HG02678 (cell line): ENCODE results near the gene PARD3.
"Not testable (repeated sequence)": the region's sequence is repeated elsewhere in the genome, so short reads cannot be mapped to it uniquely, and the experiment has no call there.

ENCODE experiments used
- ATAC-seq: cut with Tn5 transposase; IDR thresholded peaks from one replicate; pipeline ENCODE4 v1.9.1; 2021; ENCODE audit warnings: mild to moderate bottlenecking, moderate library complexity; ENCODE audit not compliant: unreplicated experiment

PARD3 gene

DNA sequence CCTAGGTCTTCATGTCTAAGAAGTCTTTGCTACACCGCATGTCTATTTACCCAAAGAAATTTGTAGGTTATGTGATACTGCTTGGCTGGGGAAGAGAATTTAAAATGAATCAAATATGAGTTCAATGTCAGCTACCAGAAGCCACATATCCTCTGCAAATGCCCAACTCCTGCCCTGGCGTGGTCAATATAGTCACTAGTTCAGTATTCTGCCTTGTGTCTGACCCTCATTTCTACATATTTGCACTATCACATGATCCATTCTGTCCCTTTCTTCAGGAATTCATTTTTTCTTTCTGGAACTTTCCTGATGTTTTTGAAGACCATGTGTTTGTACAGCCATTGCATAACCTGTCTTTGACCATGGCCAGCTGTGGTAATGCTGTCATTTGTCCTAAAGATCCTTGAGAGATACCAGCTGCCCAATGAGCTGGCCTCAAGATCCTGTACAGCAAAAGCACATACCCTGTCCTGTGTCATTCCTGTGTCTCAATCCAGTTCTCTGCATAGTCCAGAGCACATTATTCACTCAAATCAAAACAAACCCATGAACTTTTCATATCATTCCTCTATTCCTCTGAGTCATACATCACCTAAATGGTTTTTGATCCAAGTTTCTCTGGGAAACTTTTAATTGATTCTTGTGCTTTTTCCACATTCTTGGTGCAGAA, 524.5 kb downstream of the PARD3 start:
- ATAC-seq, result no peak

DNA sequence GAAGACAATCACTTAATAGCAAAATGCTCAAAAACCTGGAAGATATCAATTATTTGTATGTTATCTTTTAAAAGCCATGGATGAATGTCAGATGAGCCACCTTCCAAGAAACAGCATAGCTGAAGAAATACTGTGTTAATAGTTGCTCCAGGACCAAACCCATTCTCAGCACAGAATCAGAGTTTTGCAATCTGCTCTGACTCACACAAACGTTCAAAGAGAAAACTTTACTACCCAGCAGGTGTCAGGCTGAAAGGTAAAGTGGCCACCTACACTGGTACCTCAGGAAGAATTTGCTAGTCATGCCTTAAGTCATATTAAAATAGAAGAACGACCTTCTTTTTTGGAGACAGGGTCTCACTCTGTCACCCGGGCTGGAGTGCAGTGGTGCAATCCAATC, 526.5 kb downstream of the PARD3 start:
- ATAC-seq, result no peak

DNA sequence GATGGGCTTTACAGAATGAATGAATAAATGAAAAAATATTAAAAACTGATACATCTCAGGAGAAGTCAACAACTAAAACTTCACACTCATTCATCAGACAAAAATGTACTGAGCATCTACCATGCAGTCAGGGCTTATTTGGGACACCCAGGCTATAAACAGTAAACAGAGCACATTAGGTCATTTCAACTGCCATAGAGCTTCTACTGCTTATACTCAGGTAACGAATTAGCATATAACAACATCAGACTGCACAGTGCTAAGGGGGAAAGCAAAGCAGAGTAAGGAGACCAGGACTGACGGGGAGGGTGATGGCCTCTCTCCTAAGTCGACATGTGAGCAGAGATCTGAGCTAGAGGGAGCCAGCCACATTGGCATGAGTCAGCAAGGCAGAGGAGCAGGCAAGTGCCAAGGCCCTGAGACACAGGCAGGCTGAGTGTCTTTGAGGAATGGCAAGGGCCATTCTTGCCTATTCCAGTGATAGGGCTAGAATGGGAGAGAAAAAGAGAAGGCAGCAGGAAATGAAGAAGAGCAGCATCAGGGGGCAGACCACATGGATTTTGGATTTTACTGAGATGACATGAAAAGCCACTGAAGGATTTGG, 528.9 kb downstream of the PARD3 start:
- ATAC-seq, result no peak

DNA sequence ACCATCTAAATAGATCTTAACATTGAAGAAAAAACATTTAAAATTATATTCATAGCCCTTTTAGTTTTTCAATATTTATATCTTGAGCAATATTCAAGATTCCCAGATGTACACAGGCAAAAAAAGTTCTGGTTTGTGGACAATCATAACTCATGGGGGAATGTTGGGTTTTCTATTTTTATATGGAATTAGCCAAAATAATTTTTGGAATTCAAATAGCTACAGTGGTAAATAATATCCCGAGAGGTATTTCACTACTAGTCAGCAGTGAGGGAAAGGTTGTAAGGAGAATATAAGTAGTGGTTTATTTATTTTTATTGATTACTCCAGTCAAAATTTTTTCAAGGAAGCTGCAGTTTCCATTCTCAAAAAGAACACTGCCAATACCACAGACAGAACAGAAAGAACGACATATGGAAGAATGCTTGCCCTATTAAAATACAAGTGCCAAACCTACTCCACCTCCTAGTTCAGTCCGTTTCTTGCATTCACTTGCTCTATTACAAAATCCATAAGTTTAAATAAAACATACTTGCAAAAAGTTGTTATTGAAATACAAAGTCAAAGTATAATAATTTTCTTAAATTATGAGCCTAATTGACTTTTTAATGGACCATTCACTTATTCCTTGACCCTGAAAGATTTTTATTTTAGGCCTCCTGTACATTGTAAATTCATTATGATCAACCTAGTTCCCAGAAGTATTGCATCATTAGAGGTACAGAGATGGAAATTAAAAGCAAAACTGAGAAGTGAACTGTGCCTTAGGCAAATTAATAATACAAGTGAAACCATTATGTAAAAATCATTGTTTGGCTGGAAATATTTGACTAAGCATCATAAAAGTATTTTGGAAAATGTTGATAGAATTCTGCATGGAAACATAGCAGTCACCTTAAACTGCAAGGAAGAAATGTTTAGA, 533.2 kb downstream of the PARD3 start:
- no peak for ATAC-seq

DNA sequence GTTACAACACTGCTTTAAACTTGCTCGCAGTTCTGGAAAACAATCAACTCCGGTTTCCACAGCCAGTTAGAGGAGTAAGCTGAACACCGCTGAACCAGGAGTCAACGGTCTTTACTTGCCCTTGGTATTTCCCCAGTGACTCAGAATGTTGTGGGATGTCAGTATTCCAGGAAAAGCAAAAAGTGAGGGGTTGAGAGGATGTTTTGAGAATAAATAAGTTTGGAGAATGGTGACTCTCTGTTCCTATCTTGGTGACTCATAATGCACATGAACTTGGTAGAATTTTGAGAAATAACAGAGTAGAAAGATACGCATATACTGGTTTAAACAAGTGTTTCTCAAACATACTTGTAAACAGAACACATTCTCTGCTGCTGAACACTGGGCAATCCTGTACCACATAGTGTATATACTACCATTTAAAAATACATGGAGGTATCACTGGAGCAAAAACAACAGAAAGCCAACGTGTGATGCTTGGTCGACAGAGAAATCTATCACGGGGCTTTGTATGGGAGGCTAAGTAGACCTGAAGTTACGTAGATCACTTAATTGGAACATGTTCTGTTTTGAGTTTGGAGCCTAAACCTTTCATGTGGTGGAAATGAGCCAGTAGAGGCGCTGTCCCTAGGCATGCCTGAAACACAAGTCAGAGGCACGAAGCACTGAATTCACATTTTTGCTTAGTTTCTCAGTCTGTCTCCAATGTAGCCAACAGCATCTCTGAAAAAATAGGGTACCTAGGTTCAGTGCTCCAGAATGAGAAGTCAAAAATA, 534.3 kb downstream of the PARD3 start:
- ATAC-seq, result no peak

DNA sequence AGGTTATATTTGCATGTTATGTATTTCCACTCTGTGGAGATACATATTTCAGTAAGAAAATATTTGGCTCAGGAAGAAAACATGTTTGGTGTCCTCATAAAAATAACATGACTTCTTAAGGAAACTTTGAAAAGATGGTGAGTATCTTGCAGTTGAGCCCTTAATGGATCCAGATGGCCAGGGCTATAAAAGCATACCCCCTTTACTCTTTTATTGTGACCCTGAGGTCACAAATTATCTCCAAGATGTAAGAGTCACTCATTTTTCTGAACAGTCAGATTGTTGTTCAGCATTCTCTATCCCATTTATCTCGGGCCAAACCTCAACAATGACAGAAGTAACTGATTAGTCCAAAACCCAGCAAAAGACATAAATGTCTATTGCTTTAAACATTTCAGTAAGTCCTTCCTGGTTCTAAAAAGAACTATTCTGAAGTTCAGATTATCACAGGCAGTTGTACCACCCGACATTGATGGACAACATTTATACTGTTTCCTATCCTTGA, 539.4 kb downstream of the PARD3 start:
- no peak for ATAC-seq

DNA sequence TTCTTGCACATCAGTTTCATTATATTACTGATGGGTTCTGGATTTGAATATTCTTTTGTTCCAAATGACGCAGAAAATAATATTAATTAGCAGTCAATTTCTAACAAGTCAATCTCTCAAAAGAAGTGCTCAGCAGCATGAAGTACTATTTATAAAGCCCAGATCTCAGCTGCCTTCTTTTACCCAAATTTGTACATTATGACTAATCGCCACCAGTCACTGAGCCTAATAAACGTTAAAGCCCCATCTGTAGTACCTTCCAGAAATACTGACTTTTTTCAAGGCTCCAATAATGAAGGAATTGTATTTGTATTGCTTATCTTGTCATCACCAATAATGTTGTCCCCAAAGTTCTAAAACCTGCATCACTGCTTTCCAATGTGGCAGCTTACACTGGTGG, 540.2 kb downstream of the PARD3 start:
- ATAC-seq, result no peak

DNA sequence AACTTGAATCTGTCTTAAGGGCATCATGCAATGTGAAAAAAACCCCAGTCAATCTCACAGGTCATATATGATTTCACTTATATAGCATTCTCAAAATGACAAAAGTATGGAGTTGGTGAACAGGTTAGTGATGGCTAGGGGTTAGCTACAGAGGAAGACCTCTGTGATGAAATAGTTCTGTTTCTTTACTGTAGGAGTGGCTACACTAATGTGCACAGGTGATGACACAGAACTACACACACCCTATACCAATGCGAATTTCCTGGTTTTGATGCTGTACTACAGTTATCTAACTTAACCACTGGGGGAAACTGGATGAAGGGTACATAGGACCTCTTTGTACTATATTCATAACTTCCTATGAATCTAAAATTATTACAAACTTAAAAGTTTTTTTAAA, 541.8 kb downstream of the PARD3 start:
- ATAC-seq, result no peak

DNA sequence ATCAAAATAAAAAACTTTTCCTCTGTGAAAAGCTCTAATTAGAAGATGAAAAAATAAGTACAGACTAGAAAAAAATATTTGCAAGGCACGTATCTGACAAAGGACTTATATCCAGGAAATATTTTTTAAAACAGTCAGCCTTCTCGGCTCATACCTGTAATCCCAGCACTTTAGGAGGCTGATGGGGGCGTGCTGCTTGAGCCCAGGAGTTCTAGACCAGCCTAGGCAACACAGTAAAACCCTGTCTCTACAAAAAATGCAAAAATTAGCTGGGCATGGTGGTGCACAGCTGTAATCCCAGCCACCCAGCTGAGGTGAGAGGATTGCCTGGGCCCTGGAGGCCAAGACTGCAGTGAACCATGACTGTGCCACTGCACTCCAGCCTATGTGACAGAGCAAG, 542.8 kb downstream of the PARD3 start:
- ATAC-seq, result no peak

DNA sequence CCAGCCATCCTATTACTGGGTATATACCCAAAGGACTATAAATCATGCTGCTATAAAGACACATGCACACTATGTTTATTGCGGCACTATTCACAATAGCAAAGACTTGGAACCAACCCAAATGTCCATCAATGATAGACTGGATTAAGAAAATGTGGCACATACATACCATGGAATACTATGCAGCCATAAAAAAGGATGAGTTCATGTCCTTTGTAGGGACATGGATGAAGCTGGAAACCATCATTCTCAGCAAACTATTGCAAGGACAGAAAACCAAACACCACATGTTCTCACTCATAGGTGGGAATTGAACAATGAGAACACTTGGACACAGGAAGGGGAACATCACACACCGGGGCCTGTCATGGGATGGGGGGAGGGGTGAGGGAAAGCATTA, 546.7 kb downstream of the PARD3 start:
- not testable (repeated sequence) for ATAC-seq

DNA sequence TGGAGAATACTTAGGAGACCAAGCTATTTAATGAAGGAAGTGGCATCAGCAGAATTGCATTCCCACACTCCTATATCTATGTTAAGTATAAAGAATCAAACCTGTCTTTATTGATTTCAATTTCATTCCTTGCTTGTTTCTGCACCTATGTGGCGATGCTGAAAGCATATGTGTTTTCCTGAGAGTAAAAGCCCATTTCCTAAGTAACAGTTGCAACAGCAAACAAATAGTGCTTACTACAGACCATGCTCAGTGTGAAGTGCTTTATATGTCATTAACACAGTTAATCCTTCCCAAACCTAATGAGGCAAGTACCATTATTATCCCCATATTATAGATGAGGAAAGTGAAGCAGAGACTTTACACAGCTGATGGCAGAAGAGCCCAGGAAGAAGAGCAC, 552.1 kb downstream of the PARD3 start:
- no peak for ATAC-seq

DNA sequence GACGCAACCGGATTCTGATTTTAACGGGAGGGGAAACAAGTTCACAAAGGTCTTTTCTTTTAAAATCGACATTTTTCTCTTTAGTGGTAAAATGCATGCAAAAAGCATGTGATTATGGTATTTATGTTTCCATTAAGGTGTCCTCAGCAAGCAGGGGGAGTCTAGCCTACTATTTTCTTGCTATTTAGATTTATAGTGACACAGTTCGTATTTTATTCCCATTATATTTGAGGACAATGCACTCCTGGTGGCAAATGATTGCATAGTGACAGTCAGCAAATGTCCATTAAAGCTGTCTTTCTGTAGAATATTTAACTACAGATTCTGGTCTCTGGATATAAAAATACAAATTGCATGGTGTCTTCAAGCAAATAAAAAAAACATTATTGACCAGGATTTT, 554.2 kb downstream of the PARD3 start:
- ATAC-seq, result no peak

DNA sequence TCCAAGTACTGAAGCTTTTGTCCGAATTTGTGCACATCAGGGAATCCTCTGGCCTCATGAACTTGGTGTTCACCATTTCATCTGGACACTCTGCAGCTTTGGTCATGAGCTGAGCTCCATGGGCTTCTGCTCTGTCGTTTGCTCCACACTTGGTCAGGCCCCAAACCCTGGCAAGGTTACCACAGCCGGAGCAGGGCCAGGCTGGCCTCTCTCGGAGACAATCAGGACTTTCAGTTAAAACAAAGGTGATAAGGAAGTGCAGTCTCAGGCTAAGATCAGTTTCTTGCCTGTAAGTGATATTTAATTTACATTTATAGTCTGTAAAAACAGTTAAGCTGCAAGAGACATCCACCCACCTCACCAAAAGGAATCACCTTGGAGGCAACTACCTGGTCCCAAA, 558.9 kb downstream of the PARD3 start:
- no peak for ATAC-seq

DNA sequence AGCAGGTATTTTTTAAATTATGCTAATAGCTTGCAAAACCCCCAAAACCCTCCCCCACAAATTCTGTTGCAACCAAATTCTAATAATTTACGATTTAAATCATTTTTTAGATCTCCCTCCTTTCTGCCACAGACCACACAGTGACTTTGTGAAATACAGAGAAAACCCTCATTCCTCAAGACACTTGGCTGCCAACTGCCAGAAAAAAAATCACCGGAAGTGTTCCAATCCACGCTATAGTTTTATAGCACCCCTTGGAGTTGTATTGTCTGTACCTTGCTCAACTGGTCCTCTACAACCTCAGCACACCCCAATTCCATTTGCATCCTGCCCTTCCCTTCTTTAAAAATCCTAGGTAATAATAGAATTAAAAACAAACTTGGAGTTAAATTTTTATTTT, 560.1 kb downstream of the PARD3 start:
- no peak for ATAC-seq

DNA sequence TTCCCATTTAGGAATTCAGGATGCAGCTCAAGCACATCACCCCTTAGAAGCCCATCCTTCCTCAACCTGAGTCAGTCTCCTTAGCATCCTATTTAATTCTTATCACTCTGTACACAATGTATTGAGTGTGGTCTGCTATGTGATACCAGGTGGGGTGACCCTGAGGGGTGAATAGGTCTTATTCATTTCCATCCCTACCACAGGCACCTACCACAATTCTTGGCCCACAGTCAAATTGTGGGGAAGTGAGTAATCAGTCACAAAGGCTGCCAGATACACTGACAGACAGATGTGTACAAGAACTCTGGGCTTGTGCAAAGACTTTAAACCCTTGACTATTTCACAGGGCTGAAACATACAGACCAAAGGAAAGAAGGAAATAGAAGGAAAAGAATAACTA, 560.5 kb downstream of the PARD3 start:
- peak; percentile 90 for ATAC-seq

DNA sequence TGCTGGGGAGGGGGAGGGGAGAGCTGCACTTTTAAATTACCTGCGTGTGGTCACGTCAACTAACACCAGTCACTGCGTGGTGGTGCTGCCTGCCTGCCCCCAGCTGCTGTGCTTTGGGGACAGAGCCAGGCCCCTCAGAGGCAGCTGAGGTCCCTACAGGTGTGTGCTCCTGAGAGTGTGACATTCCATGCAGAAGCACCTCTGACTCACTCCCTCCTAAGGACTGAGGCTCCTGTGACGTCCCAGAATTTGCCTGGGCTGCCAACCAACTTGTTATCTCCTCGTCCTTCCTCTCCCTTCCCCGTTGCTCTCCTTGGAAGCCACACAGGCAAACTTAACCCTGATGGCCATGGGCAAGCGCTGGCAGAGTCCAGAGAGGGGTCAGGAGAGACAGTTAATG, 563.0 kb downstream of the PARD3 start:
- no peak for ATAC-seq

DNA sequence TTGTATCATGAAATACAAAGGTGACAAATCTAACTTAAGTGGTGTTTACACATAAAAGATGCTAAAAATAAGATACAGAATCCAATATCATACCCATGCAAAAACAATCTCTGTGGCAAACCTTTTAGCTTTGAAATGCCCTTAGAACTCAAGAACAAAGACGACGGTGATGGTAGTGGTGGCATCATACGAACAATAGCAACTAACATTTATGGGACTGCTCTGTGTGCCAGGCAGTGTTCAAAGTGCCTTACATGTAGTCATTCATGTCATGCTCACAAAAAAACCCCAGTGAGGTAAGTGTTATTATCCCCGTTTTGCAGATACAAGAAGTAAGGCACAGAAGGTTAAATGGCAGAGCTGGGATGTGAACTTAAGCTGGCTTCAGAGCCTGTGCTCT, 563.9 kb downstream of the PARD3 start:
- no peak for ATAC-seq

DNA sequence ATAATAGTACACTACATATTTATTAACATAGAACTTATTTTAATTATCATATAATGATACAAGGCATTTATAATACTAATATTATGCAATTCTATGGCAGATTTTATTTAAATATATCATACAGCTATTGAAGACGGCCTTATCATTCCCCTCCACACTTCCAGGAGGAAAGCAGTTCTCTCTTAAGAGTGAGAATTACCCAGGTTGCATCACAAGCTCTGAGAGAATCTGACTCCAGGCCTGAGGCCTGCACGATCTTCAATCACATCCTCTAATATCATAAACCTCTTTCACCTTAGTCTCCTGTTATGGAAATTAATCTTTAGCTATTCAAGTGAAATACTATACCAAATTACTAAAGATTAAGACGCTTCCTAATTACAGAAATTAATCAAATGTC, 564.4 kb downstream of the PARD3 start:
- no peak for ATAC-seq

DNA sequence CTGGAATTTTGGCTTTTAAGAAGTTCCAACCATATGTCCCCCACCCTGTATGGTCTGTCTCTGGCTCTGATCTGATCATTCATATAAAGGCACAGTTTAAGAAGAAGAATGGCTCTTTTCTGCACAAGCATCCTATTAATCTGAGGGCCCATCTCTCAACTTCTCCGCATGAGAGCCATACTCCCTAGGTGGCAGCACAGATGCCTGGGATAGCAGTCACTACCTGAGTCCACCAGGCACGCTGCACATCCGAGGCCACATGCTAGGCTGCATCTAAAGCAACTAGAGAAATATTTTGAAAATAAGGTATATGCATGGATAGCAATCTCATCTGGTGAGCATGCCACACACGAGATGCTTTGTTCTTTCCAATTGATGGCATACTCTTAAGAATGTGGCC, 565.5 kb downstream of the PARD3 start:
- ATAC-seq, result no peak

DNA sequence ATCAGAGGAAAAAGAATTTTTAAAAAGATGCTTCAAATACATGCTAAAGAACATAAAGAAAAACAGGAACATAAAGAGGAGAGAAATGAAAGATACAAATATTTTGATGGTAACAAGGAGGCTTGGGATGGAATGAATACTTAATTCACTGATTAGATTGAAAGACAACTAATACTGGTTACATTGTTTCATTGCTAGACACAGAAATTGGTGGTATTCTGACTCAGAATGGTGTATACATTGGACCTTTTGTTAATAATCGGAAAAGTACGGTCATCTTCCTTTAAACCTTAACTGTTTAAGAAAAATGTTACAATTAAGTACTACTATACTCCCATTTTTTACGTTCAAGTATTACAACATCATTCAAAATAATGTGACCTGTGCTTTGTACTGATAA, 567.5 kb downstream of the PARD3 start:
- ATAC-seq, result no peak
